ENCODE measurements around the gene STK38.

Gene STK38

GRCh38 chr6:36463676-36464075 lies 83.6 kb downstream of the STK38 start:
- Histone ChIP-seq H3K4me1 (ENCODE audit: insufficient read depth, low read length) (no peaks in the 10 kb centered on the region), H3K27me3 (ENCODE audit: insufficient read depth, low read length, poor library complexity) (no peaks in the 10 kb centered on the region), H4K20me1 (ENCODE audit: insufficient read depth, low read length) (peaks cover 44% of the 10 kb centered on the region), H3K27ac (ENCODE audit: low read length) (no peak overlapping the region), H3K9me3 (ENCODE audit: insufficient read depth, low read length, severe bottlenecking) (no peaks in the 10 kb centered on the region), H3K4me2 (ENCODE audit: insufficient read depth, low read length) (no peak overlapping the region), H3K79me2 (ENCODE audit: insufficient read depth, low read length) (peaks cover 96% of the 10 kb centered on the region), H2AFZ (ENCODE audit: low read depth, low read length) (no peak overlapping the region), H3K36me3 (ENCODE audit: insufficient read depth, low read length) (peaks cover 7% of the 10 kb centered on the region; the same call in 1 of the 2 replicates), H3K9ac (ENCODE audit: low read depth, low read length) (no peak overlapping the region), H3K4me3 (ENCODE audit: low read depth in 1 of 2, low read length in 2 of 2) (no peak overlapping the region)
- TF ChIP-seq EZH2 (IDR thresholded peaks at IDR 0.05; ENCODE audit: borderline replicate concordance, low read depth, low read length, severe bottlenecking): no peak
- ATAC-seq (ENCODE audit: insufficient read depth, low read depth) (no peak), DNase-seq (no peak)

DNA sequence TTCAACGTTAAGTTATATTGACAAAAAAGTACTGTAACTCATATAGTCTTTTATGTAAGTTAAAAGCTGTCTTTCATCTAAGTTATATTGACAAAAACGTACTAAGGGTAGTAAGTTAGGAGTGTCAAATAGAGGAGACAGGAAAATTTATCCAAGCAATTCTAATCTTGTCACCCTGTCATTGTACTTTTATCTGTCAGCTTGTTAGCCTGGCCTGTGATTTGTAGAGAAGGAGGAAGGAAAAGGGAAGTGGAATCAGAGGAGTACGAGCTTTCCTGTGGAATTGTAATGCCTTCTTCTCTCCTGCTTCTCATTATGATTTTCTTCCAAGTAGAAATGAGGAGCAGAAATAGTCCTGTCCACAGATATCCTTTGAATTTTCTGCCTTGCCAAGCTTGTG lies 85.6 kb downstream of the STK38 start:
- peaks cover 97% of the 10 kb centered on the region for H3K79me2 ChIP-seq (ENCODE audit: insufficient read depth, low read length)

GRCh38 chr6:36460916-36461315 lies 86.4 kb downstream of the STK38 start:
- no peak for TF ChIP-seq EZH2 (IDR thresholded peaks at IDR 0.05; ENCODE audit: borderline replicate concordance, low read depth, low read length, severe bottlenecking)
- TF ChIP-seq, protein P1, sequence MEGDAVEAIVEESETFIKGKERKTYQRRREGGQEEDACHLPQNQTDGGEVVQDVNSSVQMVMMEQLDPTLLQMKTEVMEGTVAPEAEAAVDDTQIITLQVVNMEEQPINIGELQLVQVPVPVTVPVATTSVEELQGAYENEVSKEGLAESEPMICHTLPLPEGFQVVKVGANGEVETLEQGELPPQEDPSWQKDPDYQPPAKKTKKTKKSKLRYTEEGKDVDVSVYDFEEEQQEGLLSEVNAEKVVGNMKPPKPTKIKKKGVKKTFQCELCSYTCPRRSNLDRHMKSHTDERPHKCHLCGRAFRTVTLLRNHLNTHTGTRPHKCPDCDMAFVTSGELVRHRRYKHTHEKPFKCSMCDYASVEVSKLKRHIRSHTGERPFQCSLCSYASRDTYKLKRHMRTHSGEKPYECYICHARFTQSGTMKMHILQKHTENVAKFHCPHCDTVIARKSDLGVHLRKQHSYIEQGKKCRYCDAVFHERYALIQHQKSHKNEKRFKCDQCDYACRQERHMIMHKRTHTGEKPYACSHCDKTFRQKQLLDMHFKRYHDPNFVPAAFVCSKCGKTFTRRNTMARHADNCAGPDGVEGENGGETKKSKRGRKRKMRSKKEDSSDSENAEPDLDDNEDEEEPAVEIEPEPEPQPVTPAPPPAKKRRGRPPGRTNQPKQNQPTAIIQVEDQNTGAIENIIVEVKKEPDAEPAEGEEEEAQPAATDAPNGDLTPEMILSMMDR (IDR thresholded peaks at IDR 0.05; ENCODE audit: borderline replicate concordance, extremely low read depth, low read length, poor library complexity, severe bottlenecking): no peak
- Histone ChIP-seq H3K9me3 (ENCODE audit: insufficient read depth, low read length, severe bottlenecking) (no peaks in the 10 kb centered on the region), H3K36me3 (ENCODE audit: insufficient read depth, low read length) (peaks cover 11% of the 10 kb centered on the region; the same call in 1 of the 2 replicates), H3K9ac (ENCODE audit: low read depth, low read length) (no peak overlapping the region), H4K20me1 (ENCODE audit: insufficient read depth, low read length) (peaks cover 51% of the 10 kb centered on the region), H3K27me3 (ENCODE audit: insufficient read depth, low read length, poor library complexity) (no peaks in the 10 kb centered on the region), H3K4me1 (ENCODE audit: insufficient read depth, low read length) (no peaks in the 10 kb centered on the region), H3K4me3 (ENCODE audit: low read depth in 1 of 2, low read length in 2 of 2) (no peak overlapping the region), H3K4me2 (ENCODE audit: insufficient read depth, low read length) (no peak overlapping the region), H3K27ac (ENCODE audit: low read length) (no peak overlapping the region), H2AFZ (ENCODE audit: low read depth, low read length) (no peak overlapping the region), H3K79me2 (ENCODE audit: insufficient read depth, low read length) (peaks cover 97% of the 10 kb centered on the region)
- ATAC-seq (ENCODE audit: insufficient read depth, low read depth) (no peak), DNase-seq (no peak)

More for the DNA sequence above, 85.6 kb downstream of the STK38 start:
- Histone ChIP-seq H4K20me1 (ENCODE audit: insufficient read depth, low read length) (peaks cover 47% of the 10 kb centered on the region), H3K9ac (ENCODE audit: low read depth, low read length) (no peak overlapping the region), H3K4me3 (ENCODE audit: low read depth in 1 of 2, low read length in 2 of 2) (no peak overlapping the region), H3K4me1 (ENCODE audit: insufficient read depth, low read length) (no peaks in the 10 kb centered on the region), H2AFZ (ENCODE audit: low read depth, low read length) (no peak overlapping the region), H3K9me3 (ENCODE audit: insufficient read depth, low read length, severe bottlenecking) (no peaks in the 10 kb centered on the region), H3K4me2 (ENCODE audit: insufficient read depth, low read length) (no peak overlapping the region), H3K27ac (ENCODE audit: low read length) (no peak overlapping the region), H3K27me3 (ENCODE audit: insufficient read depth, low read length, poor library complexity) (no peaks in the 10 kb centered on the region), H3K36me3 (ENCODE audit: insufficient read depth, low read length) (peaks cover 8% of the 10 kb centered on the region; the same call in 1 of the 2 replicates)
- no peak for ATAC-seq (ENCODE audit: insufficient read depth, low read depth)
- DNase-seq: no peak
- no peak for TF ChIP-seq EZH2 (IDR thresholded peaks at IDR 0.05; ENCODE audit: borderline replicate concordance, low read depth, low read length, severe bottlenecking)
- TF ChIP-seq, protein P1 (IDR thresholded peaks at IDR 0.05; ENCODE audit: borderline replicate concordance, extremely low read depth, low read length, poor library complexity, severe bottlenecking): no peak

- no peak for ATAC-seq (ENCODE audit: insufficient read depth, low read depth)
- no peaks in the 10 kb centered on the region for H3K27me3 ChIP-seq (ENCODE audit: insufficient read depth, low read length, poor library complexity)
- peaks cover 58% of the 10 kb centered on the region for H4K20me1 ChIP-seq (ENCODE audit: insufficient read depth, low read length)
- no peak overlapping the region for H3K4me3 ChIP-seq (ENCODE audit: low read depth in 1 of 2, low read length in 2 of 2)
- no peaks in the 10 kb centered on the region for H3K4me1 ChIP-seq (ENCODE audit: insufficient read depth, low read length)
- no peak overlapping the region for H3K4me2 ChIP-seq (ENCODE audit: insufficient read depth, low read length)
- H3K36me3 ChIP-seq (ENCODE audit: insufficient read depth, low read length): peaks cover 18% of the 10 kb centered on the region
- no peaks in the 10 kb centered on the region for H3K9me3 ChIP-seq (ENCODE audit: insufficient read depth, low read length, severe bottlenecking)
- DNase-seq: no peak
- peaks cover 97% of the 10 kb centered on the region for H3K79me2 ChIP-seq (ENCODE audit: insufficient read depth, low read length)
- no peak overlapping the region for H2AFZ ChIP-seq (ENCODE audit: low read depth, low read length)
- TF ChIP-seq, protein P1 (IDR thresholded peaks at IDR 0.05; ENCODE audit: borderline replicate concordance, extremely low read depth, low read length, poor library complexity, severe bottlenecking): no peak
- no peak for TF ChIP-seq EZH2 (IDR thresholded peaks at IDR 0.05; ENCODE audit: borderline replicate concordance, low read depth, low read length, severe bottlenecking)
- no peak overlapping the region for H3K27ac ChIP-seq (ENCODE audit: low read length)
- H3K9ac ChIP-seq (ENCODE audit: low read depth, low read length): no peak overlapping the region
Measured at GRCh38 chr6:36459501-36459900, 87.8 kb downstream of the STK38 start.
